AG10803 (cell line): Measurements from ENCODE around the gene ALG11.
A peak's percentile ranks its signal among the peaks of the same experiment; 100 is the strongest.

Experiments used
- DNase-seq: peaks from one replicate; pipeline ENCODE4 v3.0.0; 2010; ENCODE audit warnings: low read depth
- H3K4me3 ChIP-seq: 2 replicates; pipeline ENCODE4 v1.5.1; 2011; ENCODE audit warnings: mild to moderate bottlenecking, low read length, control low read depth
- CTCF ChIP-seq: conservative IDR thresholded peaks from 2 replicates; pipeline ENCODE4 v1.5.1; 2011; ENCODE audit warnings: mild to moderate bottlenecking, low read length, control low read depth, inconsistent platforms

Gene ALG11

GRCh38 chr13:51988988-51989618, 23.1 kb upstream of the ALG11 start:
- no peak for TF ChIP-seq CTCF
- no peak for DNase-seq
- H3K4me3 ChIP-seq: no peak overlapping the region

- TF ChIP-seq CTCF: no peak
- no peak for DNase-seq
- no peak overlapping the region for H3K4me3 ChIP-seq
These were observed 18.5 kb upstream of the ALG11 start for GRCh38 chr13:51993713-51994112.

- no peak overlapping the region for H3K4me3 ChIP-seq
- DNase-seq: peak; percentile 39
- TF ChIP-seq CTCF: no peak
These were observed 16.3 kb upstream of the ALG11 start for GRCh38 chr13:51995677-51996551.

GRCh38 chr13:51996641-51997040, 15.6 kb upstream of the ALG11 start:
- no peak overlapping the region for H3K4me3 ChIP-seq
- no peak for TF ChIP-seq CTCF
- no peak for DNase-seq

GRCh38 chr13:51997186-51997585, 15.0 kb upstream of the ALG11 start:
- H3K4me3 ChIP-seq: no peak overlapping the region
- DNase-seq: no peak
- TF ChIP-seq CTCF: no peak

- no peak for DNase-seq
- TF ChIP-seq CTCF: no peak
- no peak overlapping the region for H3K4me3 ChIP-seq
These were observed 14.4 kb upstream of the ALG11 start for GRCh38 chr13:51997641-51998330.
